ENCODE measurements around the gene GPR25.

Gene GPR25

DNA sequence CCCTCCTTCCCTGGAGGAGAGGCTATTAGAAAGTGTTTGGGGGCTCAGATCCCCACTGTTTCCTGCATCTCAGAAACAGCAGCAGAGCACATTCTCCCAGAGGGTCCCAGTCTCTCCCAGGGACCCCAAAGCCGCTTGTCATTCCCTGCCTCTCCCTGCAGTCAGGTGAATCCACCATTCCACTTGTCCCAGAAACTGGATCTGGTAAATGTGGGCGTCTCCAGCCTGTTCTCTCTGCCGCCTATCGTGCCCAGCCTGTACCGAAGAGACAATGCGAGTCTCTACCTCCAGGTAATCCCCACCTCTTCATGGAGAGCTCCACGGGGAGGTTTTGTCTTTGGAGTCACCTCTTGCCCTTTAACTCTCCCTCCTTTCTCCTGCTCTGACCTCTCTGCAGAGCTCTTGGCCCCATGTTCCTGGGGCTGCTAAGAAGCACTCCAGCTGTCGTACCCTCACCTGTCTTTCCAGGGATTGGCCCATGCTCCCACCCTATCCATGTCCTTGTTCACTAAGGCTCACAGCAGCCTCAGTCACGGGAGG lies 48.9 kb downstream of the GPR25 start:
- H3K27me3 ChIP-seq (ENCODE audit: low read depth) = no peaks in the 10 kb centered on the region
- DNase-seq (ENCODE audit: low spot score in 2 of 2) = no peak
- in situ Hi-C loops (cut with MboI; ENCODE audit: low sequenced_read_pairs) = no loop called here
- H3K4me1 ChIP-seq = no peaks in the 10 kb centered on the region
- H3K4me3 ChIP-seq = no peak overlapping the region
- H3K36me3 ChIP-seq (replicated peaks) = no peaks in the 10 kb centered on the region
- no peaks in the 10 kb centered on the region for H3K9me3 ChIP-seq

DNA sequence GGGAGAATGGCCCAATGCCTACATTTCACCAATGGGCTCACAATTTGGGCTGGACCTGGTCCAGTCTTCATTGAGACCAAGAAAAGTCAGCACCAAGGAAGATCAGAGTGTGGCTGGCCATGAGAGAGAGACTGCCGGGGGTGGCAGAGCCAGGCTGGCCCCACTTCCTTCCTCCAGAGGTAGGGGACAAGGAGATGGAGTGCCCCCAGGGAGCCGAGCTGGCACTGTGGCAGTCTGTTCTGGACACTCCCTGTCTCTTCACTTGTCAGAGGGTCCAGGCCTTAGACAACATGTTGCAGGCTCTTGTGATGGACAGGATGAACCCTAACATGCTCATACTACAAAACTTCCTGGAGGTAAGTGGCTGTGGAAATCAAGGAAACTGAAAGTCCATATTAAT lies 49.6 kb downstream of the GPR25 start:
- H3K4me3 ChIP-seq = no peak overlapping the region
- H3K36me3 ChIP-seq (replicated peaks) = no peaks in the 10 kb centered on the region
- DNase-seq (ENCODE audit: low spot score in 2 of 2) = no peak
- H3K9me3 ChIP-seq = no peaks in the 10 kb centered on the region
- in situ Hi-C loops (cut with MboI; ENCODE audit: low sequenced_read_pairs) = no loop called here
- no peaks in the 10 kb centered on the region for H3K4me1 ChIP-seq
- no peaks in the 10 kb centered on the region for H3K27me3 ChIP-seq (ENCODE audit: low read depth)

DNA sequence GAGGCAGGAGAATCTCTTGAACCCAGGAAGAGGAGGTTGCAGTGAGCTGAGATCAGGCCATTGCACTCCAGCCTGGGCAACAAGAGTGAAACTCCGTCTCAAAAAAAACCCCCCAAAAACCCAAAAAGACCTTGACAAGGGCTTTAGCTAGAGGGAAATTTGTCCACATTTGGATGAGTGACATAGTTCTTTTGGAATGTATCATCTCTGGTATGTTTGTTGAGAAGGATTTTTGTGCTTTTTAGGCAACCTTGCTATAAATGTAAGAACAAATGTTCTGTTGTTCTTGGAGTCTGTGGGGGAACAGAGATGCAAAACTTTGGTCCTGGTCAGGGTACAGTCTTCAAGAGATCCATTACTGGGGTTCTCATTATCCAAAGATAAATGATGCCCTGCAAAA lies 50.8 kb downstream of the GPR25 start:
- H3K27me3 ChIP-seq (ENCODE audit: low read depth) = no peaks in the 10 kb centered on the region
- H3K4me3 ChIP-seq = no peak overlapping the region
- no peaks in the 10 kb centered on the region for H3K9me3 ChIP-seq
- H3K36me3 ChIP-seq (replicated peaks) = no peaks in the 10 kb centered on the region
- in situ Hi-C loops (cut with MboI; ENCODE audit: low sequenced_read_pairs) = no loop called here
- no peaks in the 10 kb centered on the region for H3K4me1 ChIP-seq
- DNase-seq (ENCODE audit: low spot score in 2 of 2) = no peak

Measured in HAP-1 (cell line).